GM13976 (cell line): ENCODE results near the gene RNF40.

Experiments used
- DNase-seq: peaks from one replicate; pipeline ENCODE4 v3.0.0; 2012; ENCODE audit warnings: low spot score
- in situ Hi-C: fragments of 300-500 bp; cut with MboI; formaldehyde crosslinking; loops from one replicate; pipeline ENCODE4 v1.12.0; 2022; ENCODE audit warnings: low sequenced_read_pairs, mixed read lengths, inconsistent platforms; ENCODE audit not compliant: unreplicated experiment
- TF ChIP-seq, protein P1 (sequence below): IDR thresholded peaks from 2 replicates; pipeline ENCODE4 v1.5.1; 2012; ENCODE audit warnings: borderline replicate concordance, mild to moderate bottlenecking; ENCODE audit not compliant: insufficient read depth; ENCODE audit errors: extremely low read depth, missing control alignments, control extremely low read depth

Gene RNF40

DNA sequence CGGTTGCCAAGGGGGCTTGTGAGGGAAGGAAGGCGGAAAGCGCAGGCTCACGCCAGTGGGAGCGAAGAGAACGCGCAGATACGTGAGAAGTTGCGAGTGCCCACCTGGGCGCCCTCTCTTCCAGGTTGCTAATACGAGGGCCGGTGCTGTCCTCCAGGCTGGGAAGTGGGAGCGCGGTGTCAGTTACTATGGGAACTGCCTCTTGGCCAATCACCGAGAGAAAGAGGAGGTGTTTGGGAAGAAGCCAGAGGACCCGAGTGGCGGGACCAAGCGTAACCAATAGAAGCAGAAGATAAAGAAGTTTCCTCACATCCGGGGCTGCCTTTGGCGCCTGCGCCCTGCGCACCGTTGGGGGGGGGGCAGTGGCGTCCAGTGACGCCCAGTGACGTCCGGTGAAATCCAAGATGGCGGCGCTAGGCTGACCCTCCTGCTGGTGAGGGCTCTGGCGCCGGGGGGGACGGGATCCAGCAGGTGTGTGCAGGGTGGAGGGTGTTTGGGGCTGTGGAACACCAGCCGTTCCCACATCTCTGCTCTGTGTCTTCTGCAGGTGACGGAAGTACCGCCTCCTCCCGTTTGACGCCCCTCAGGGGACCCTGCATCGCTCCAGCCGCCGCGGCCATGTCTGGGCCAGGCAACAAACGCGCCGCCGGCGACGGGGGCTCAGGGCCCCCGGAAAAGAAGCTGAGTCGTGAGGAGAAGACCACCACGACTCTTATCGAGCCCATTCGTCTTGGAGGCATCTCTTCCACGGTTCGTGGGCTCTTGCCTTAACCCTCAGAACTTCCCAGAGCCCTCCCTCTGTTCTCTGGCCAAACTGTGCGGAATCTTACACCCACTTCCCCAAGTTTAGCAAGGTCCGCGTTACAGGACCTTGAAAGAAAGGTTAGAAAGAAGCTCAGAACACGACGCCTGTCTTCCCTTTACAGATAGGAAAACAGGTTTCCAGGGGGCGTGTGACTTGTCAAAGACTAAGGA, at the start of gene RNF40, which contains the start of gene CFAP119:
RNF40 (plus strand) TSS at position 395 of the 975 bp plus-strand sequence; CDS start at position 619, 224 bp downstream.
CFAP119 (minus strand) TSS at position 135 of the 975 bp plus-strand sequence. CDS start 314 bp downstream, outside the sequence.
- peak; percentile 99 for DNase-seq
- in situ Hi-C loops: no loop called here

DNA sequence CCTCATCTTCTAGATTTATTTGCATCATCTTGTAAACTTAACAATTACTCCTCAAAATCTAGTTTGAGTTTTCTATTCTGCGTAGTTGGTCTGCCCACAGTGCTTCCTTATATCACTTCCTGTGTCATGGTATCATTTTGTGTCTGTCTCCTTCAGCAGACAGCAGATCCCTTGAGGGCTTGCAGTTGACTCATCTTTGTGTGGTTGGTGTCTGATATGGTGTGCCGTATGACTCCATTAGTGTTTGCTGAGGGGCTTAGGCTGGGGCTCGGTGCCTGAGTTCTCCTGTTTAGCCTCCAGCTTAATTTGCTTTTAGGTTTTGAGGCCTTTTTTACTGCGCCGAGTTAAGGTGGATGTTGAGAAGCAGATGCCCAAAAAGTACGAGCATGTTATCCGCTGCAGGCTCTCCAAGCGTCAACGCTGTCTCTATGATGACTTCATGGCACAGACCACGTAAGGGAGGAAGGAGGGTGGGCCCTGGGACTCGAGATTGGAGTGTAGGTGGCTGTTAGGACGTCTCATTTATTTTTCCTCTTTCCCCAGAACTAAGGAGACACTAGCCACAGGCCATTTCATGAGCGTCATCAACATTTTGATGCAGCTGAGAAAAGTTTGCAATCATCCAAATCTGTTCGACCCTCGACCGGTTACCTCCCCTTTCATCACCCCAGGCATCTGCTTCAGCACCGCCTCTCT, 46.2 kb upstream of the RNF40 start:
- in situ Hi-C loops: no loop called here
- TF ChIP-seq, protein P1, sequence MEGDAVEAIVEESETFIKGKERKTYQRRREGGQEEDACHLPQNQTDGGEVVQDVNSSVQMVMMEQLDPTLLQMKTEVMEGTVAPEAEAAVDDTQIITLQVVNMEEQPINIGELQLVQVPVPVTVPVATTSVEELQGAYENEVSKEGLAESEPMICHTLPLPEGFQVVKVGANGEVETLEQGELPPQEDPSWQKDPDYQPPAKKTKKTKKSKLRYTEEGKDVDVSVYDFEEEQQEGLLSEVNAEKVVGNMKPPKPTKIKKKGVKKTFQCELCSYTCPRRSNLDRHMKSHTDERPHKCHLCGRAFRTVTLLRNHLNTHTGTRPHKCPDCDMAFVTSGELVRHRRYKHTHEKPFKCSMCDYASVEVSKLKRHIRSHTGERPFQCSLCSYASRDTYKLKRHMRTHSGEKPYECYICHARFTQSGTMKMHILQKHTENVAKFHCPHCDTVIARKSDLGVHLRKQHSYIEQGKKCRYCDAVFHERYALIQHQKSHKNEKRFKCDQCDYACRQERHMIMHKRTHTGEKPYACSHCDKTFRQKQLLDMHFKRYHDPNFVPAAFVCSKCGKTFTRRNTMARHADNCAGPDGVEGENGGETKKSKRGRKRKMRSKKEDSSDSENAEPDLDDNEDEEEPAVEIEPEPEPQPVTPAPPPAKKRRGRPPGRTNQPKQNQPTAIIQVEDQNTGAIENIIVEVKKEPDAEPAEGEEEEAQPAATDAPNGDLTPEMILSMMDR: no peak
- peak; percentile 52 for DNase-seq

More for the DNA sequence above, at the start of gene RNF40, which contains the start of gene CFAP119:
- TF ChIP-seq, protein P1: no peak

DNA sequence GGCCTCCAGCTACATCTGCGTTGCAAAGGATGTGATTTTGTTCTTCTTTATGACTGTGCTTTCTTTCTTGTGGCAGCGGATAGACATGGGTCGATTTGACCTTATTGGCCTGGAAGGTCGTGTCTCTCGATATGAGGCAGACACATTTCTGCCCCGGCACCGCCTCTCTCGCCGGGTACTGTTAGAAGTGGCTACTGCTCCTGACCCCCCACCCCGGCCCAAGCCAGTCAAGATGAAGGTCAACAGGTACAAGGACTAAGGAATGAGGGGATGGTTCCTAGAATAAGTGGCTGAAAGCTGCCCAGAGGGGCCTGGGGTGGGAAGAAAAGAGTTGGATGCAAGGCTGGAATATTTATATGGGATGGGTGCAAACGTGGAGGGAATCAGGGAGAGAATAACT, 42.0 kb upstream of the RNF40 start:
- TF ChIP-seq, protein P1: no peak
- in situ Hi-C loops: no loop called here
- DNase-seq: no peak

DNA sequence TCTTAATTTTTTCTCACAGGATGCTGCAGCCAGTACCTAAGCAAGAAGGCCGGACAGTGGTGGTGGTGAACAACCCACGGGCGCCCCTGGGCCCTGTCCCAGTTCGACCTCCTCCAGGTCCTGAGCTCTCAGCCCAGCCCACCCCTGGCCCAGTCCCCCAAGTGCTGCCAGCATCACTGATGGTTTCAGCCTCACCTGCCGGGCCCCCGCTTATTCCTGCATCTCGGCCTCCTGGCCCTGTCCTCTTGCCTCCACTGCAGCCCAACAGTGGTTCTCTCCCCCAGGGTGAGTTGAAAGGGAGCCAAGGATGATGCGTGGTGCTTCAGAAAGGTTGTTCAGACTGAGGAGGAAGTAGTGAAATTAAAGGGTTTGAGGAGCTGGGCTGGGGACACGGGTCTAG, 41.4 kb upstream of the RNF40 start:
- no peak for DNase-seq
- in situ Hi-C loops: no loop called here
- TF ChIP-seq, protein P1: no peak

DNA sequence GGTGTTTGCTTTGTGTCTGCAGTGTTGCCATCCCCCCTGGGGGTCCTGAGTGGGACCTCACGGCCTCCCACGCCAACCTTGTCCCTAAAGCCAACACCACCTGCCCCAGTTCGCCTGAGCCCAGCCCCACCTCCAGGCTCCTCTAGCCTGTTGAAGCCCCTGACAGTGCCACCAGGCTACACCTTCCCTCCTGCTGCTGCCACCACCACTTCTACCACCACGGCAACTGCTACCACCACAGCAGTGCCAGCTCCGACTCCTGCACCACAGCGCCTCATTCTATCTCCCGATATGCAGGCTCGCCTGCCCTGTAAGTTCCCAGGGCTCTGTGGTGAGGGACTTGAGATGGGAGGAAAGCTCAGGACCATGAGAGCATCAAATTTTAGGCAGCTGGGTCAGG, 41.0 kb upstream of the RNF40 start:
- no peak for DNase-seq
- in situ Hi-C loops: no loop called here
- TF ChIP-seq, protein P1: no peak

DNA sequence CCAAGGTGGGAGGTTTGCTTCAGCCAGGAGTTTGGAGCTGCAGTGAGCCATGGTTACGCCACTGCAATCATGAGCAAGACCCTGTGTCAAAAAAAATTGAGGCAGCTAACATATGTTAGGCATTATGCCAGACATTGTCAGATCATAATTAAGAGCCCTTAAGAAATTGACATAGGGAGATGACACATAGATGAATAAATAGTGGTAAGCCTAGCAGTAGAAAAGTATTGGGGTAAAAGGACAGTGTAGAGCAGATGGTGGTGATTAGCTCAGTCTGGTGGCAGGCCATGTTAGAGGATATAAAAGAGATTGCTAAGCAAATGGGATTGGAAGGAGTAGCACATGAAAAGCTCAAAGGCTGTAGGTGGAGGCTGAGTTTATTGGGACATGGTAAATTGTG, 40.5 kb upstream of the RNF40 start:
- no peak for DNase-seq
- TF ChIP-seq, protein P1: no peak
- in situ Hi-C loops: no loop called here
